Stimulated activated CD4-positive, alpha-beta T cell treated with anti-CD3 and anti-CD28 coated beads, Interleukin-12 subunit alpha, Interleukin-12 subunit beta, amount 100 ng/mL, for 4 hours (primary cell): Measurements from ENCODE around the gene KCNH2.
A peak's percentile ranks its signal among the peaks of the same experiment; 100 is the strongest.

Experiments
- DNase-seq: peaks from one replicate; pipeline ENCODE4 v3.0.0-alpha.2; 2020

Gene KCNH2

DNA sequence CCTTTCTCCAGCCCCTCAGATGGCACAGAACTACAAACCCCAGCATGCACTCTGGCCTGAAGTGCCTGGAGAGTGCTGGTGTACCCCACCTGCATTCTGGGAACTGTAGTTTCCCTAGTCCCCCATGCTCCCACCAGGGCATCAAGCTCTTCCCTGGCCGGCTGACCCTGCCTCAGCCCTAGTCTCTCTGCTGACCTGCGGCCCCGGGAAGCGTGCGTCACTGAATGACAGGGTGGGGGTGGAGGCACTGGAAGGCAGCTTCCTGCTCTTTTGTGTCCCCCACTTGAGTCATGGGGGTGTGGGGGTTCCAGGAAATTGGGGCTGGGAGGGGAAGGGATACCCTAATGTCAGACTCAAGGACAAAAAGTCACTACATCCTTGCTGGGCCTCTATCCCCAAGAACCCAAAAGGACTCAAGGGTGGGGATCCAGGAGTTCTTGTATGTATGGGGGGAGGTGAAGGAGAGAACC, 14.7 kb upstream of the KCNH2 start:
- DNase-seq, result no peak

DNA sequence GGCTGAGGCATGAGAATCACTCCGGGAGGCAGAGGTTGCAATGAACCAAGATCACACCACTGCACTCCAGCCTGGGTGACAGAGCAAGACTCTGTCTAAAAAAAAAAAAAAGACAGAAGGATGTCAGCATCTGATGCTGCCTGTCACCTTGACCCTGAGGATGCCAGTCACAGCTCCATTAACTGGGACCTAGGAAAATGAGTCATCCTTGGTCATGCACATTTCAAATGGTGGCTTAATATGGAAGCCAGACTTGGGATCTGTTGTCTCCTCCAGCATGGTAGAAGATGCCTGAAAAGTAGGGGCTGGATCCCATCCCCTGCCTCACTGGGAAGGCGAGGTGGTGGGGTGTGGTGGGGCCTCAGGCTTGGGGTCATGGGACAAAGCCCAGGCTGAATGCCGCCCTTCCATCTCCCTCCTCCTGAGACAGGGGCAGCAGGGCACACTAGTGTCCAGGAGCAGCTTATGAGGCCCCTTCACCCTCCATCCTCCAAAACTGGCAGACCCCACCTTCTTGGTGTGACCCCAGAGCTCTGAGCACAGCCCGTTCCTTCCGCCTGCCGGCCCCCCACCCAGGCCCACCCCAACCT, 14.0 kb upstream of the KCNH2 start:
- DNase-seq, result no peak

DNA sequence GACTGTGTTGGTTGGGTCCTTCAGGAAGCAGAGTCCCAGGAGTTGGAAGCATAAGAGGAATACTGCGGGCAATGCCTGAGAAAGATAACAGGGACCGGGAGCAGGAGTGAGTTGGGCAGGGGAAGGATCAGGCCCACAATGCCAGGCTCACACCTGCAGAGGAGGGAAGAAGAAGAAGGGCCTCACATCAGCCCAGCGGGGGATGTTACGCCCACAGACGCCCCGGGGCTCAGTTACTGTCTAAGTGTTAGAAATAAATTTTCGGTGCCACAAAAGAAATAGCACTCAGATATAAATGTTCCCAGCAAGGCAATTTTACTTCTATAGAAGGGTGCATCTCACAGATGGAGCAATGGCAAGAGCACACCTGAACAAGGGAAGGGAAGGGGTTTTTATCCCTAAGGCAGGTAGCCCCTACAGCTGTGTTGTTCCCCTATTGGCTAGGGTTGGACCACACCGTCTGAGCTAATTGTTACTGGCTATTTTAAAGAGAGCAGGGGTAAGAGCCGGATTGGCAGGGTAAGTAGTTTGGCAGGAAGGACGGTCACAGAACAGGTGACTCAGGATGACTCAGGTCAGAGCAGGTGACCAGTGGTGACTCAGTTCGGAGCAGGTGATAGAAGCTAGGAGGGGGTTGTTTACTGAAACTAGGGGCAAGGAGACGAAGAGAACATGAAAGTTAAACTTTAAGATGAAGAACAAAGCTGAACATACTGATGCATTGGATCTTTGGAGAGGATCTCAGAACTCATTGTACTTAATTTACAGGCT, 12.5 kb upstream of the KCNH2 start, which contains the start of gene NOS3:
Gene NOS3, plus strand, starts transcription at position 602 of the 771 bp plus-strand sequence. CDS start 2,787 bp downstream, outside the sequence.
- DNase-seq, result no peak

GRCh38 chr7:150989456-150989855, 11.3 kb upstream of the KCNH2 start:
- no peak for DNase-seq

DNA sequence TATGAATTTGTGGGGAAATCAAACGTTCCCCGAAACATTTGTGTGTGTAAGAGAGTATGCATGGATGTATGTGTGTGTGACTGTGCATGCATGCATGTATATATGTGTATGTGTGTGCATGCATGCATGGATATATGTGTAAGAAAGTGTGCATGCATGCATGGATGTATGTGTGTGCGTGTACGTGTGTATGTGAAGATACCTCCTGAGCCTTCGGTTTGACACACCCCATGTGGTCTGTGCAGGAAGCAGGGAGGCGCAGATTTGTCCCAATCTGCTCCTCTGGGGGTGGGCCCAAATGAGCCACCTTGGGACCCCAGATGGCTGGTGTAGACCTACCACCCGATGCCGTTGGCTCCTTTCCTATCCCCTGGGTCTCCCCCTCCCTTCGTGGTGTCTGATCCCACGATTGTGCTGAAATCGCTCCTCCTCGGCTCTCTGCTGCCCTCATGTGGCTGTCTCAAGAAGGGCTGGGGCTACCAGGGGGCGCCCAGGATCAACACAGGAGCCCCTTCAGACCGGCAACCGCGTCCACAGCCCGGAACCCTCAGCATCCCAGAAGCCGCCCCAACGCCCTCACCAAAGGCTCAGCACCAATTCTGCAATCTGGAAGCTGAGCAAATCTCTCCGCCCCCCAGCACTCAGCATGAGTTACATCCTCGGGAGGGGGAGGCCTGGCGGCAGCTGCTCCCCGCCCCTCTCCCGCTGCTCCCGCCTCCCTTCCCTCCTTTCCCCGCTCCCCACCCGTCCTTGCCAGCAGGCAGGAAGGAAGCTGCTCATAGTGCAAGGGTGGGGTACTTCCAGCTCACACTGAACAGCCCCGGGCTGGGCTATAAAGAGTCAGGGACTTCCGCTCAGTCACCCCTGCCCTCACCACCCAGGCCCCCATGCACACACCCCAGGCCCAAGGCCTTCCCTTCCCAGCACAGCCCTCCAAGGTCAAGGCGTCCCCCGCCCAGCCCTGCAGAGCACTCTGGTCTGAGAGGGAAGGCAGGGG, 10.4 kb upstream of the KCNH2 start:
- peak; percentile 67 for DNase-seq

- no peak for DNase-seq
Observed at GRCh38 chr7:150986556-150986955, 8.4 kb upstream of the KCNH2 start.

- DNase-seq, result peak; percentile 62
Observed at GRCh38 chr7:150986099-150986512, 8.0 kb upstream of the KCNH2 start.

DNA sequence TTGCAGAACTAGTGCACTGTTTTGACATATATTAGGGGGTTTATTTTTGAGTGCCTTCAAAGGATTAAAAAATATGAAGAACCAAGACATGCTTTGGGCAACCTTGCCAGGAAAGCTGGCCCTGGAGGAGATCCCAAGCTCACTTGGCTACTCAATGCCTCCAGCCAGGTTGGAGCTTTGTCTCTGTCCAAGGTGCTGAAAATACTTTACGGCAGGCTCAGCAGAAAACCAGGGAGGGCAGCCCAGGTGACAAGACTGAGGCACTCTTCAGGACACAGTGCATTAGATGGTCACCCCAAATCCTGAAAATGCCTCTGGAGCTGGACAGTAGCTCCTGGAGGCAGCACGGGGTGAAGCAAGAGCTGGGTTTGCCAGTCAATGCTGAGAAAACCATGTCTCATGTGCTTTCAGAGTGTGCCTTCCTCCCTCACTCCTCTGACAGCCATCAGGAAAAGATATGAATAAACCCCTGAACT, 5.8 kb upstream of the KCNH2 start:
- DNase-seq, result no peak

DNA sequence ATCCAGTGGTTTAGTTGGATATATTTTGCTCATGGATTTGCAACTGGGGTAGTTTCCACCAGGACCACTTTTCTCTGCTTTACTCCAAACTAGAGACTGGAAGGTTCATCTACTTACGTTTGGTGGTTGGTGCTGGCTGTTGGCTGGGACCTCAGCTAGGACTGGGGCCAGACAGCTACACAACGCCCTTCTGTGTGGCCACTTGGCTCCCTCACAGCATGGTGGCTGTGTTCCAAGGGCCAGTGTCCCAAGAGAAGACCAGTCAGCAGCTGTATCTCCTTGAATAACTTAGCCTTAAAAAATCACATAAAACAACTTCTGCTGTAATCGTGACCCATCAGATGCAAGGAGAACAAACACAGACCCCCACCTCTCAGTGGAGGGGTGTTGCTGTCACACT, 4.2 kb upstream of the KCNH2 start:
- no peak for DNase-seq

- DNase-seq, result no peak
Observed at GRCh38 chr7:150981644-150982043, 3.5 kb upstream of the KCNH2 start.

DNA sequence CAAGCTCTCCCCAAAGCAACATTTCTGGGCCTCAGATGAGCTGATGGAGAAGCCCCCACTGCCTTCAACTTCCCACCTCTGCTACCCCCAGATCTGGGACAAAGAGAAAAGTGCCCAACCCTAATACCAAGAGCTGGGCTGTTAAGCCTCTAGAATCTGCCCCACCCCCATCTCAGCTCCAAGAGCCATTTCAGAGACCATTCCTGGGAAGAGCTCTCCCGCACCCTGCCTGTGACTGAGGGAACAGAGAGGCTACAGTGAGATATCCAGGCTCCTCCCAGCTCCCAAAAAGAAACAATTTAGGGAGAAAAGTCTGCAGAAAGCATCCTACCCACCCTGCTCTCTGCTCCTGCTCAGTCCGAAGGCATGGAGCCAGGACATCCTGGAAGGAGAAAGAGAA, 2.5 kb upstream of the KCNH2 start:
- DNase-seq, result no peak

DNA sequence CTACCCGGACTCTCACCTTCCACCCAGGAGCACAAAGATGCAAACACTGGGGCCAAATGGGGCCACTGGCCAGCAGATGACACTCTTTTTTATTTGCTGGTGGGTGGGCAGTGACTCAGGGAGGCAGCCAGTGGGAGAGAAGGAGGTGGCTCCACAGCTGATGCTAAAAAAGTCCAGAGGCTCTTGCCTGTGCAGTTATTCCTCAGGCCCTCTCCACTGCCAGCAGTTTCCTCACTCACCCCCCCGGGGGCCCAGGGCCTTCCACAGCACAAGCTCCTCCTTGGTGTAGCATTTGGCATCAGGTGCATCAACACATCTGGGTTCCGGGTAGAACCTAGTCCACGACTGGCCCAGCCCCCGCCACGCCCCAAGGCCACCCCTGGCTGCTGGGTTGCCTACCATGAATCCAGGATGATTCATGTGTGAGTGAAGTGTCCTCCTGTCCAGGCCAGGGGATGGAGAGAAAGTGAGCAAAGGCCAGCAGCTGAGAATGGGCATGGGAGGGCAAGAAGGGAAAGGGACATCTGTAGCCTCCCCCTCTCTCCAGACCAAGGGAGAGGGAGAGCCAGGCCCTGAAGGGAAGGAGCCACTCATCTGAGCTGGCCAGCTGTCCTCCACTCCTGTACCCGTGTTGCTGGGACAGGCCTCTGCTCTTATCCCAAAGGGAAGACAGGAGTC, 1.7 kb upstream of the KCNH2 start:
- no peak for DNase-seq

GRCh38 chr7:150977382-150978125, 567 bp downstream of the KCNH2 start:
- no peak for DNase-seq

GRCh38 chr7:150976529-150977381, 1.4 kb downstream of the KCNH2 start:
- DNase-seq, result no peak

- no peak for DNase-seq
Observed at GRCh38 chr7:150975536-150976319, 2.4 kb downstream of the KCNH2 start.

GRCh38 chr7:150974468-150975391, 3.4 kb downstream of the KCNH2 start:
- peak; percentile 79 for DNase-seq

DNA sequence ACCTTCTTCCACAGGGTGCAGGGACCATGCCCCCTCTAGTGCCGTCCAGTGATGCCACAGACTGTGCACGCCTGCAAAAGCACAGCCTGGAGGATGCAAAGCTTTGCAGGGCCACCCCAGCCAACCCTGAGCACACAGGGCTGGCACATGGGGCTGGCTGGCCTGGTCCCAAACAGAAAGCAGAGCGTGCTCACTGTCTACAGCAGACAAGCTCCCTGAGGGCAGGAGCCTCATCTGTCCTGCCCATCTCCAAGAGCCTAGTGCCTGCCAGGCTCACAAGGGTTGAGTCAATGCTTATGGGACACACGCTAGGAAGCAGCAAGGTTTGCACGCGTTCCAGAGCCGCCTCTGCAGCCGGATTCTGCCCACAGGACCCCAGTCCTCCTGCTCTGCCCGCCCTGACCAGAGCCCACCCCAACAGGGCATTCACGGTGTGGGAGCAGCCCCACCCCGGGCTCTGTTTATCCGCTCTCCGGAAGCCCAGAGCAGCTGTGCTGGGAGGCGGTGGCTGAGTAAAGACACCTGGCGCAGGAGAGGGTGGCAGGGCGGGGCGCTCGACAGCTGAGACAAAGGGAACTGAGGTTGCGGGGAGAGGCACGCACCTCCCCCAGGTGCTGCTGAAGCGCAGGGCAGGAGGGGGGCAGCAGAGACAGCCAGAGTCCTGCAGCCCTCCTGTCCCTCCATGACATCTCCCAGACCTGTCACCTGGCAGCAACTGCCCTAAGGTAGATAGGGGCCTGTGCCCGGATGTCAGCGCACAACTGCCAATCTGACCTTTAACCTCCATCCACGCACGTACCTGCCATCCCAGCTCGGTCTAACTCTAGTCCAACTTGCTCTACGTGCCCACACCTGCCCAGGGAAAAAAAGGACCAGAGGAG, 4.3 kb downstream of the KCNH2 start:
- DNase-seq, result no peak

DNA sequence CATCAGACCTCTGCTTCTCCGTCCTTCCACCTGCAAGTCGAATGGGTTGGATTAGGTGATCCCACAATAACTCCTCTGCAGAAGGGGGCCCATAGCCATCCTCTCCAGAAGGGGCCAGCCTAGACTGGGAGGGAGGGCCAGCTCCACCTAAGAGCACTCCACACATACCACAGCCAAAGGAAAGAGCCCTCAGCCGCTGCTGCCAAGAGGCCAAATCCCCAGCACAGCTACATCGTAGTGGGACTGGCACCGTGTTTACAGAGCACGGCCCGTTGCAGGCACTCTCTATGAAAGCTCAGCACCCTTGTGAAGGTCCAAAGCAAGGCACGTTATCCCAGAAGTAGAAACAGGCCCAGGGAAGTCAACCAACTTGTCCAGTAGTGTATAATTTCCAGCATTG, 5.4 kb downstream of the KCNH2 start:
- DNase-seq, result no peak
